Fibroblast of villous mesenchyme (primary cell): ENCODE measurements around the gene CYP46A1. TPM values are rescaled to one million over a fixed set of nuclear protein-coding genes. Genes with fewer than 3 reads are reported as not detected.

Experiments
- DNase-seq: peaks from one replicate; pipeline ENCODE4 v3.0.0-alpha.2; 2010; ENCODE audit warnings: low read depth
- H3K4me3 ChIP-seq: 2 replicates; pipeline ENCODE4 v1.5.1; 2011; ENCODE audit warnings: low read depth, mild to moderate bottlenecking, low read length
- total RNA-seq: library from RNA; depleted of rRNA; stranded (reverse); fragments of >200 nt; gene quantifications from 2 replicates; pipeline ENCODE4 v1.2.3, GENCODE V29; 2012
- TF ChIP-seq, protein P1 (sequence below): IDR thresholded peaks from 2 replicates; pipeline ENCODE4 v1.5.1; 2012; ENCODE audit warnings: low read depth, mild to moderate bottlenecking, low read length; ENCODE audit not compliant: insufficient read depth

The CYP46A1 gene
- total RNA-seq, 1 donor: under 0.01 TPM

DNA sequence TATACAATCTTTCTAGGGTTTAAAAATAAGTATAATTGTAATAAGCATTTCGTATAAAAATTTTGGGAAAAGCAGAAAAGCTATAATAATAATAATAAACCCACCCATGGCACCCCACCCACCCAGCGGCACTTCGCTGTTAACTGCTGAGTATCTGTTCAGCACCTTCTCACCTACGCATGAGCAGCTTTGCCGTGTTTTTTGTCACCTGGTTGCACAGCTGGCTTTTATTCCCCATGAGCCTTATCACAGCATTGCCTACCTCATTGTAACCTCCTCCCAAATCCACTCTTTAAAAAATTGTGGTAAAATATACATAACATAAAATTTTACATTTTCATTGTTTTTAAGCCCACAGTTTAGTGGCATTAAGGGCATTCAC, 34.7 kb downstream of the CYP46A1 start:
- DNase-seq: no peak
- no peak overlapping the region for H3K4me3 ChIP-seq
- TF ChIP-seq, protein P1, sequence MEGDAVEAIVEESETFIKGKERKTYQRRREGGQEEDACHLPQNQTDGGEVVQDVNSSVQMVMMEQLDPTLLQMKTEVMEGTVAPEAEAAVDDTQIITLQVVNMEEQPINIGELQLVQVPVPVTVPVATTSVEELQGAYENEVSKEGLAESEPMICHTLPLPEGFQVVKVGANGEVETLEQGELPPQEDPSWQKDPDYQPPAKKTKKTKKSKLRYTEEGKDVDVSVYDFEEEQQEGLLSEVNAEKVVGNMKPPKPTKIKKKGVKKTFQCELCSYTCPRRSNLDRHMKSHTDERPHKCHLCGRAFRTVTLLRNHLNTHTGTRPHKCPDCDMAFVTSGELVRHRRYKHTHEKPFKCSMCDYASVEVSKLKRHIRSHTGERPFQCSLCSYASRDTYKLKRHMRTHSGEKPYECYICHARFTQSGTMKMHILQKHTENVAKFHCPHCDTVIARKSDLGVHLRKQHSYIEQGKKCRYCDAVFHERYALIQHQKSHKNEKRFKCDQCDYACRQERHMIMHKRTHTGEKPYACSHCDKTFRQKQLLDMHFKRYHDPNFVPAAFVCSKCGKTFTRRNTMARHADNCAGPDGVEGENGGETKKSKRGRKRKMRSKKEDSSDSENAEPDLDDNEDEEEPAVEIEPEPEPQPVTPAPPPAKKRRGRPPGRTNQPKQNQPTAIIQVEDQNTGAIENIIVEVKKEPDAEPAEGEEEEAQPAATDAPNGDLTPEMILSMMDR: no peak

DNA sequence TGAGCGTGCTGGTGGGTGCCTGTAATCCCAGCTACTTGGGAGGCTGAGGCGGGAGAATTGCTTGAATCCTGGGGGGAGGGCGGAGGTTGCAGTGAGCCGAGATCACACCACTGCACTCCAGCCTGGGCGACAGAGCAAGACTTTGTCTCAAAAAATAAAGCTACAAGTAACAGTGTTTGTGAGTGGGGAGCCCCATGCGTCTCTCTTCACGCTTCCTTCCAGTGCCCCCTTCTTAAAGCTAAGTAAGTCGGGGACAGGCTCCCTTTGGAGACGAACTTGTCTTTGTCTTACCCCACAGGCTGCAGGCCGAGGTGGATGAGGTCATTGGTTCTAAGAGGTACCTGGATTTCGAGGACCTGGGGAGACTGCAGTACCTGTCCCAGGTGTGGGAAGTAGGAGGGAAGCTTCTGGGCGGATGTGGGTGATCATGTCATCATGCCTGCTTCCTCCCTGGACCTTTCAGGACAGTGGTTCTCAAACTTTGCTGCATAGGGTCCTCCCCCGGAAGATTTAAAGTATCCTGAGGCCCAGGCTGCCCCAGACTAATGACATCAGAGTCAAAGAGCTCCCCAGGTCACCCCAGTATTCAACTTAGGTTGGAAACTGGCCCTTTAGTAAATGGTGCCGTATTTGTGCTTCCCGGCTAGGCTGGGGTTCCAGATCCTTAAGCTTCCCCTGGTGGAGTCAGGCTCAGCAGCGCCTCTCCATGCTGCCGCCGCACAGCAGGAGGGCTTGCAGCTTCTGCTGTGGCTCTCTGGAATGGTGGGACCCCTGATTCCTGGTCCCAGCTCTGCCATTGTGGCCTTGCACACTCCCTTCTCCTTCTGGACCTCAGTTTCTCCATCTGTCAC, 37.1 kb downstream of the CYP46A1 start:
- no peak for DNase-seq
- H3K4me3 ChIP-seq: no peak overlapping the region
- TF ChIP-seq, protein P1: no peak

DNA sequence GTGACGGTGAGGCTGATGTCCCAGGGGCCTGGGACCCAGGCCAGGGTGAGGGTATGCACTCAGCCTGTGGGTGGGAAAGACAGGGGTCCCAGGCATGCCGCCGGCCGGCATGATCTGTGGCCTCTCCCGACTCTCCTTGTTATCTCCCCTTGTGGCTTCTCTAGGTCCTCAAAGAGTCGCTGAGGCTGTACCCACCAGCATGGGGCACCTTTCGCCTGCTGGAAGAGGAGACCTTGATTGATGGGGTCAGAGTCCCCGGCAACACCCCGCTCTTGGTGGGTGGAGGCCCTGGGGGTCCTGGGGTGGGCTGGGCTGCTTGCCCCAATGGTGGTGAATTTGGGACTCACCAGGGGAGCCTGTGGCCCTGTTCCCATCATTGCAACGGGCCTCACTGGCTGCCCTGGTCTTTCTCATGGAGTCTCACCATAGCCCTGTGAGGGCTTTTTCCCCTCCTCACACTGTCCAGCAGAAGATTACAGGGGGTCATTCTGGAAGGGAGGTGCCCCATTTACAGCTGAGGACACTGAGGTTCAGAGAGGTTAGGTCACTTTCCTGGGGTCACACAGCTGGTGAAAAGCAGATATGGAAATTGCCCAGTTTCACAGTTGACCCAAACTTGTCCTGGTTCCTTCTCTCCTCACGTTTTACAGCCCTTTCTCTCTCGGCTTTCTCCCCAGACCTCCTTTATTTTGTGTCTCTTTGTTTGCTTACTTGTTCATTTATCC, 37.9 kb downstream of the CYP46A1 start:
- TF ChIP-seq, protein P1: no peak
- no peak overlapping the region for H3K4me3 ChIP-seq

DNA sequence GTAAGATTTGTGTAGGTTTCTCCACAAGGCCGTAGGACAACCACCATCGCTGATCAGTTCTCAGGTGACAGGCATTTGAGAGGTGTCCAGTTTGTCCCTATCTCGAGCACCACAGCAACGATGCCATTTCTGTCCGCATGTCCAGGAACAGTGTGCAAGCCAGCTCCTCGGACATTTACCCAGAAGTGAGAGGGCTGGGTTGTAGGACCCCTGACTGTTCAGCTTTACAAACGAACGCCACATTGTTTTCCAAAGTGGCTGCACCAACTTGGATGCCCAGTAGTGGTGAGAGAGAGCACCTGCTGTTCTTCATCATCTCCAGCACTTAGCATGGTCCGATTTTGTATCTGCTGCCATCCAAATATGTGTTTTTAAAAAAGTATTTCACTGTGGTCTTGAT, 38.6 kb downstream of the CYP46A1 start:
- no peak overlapping the region for H3K4me3 ChIP-seq
- no peak for DNase-seq
- TF ChIP-seq, protein P1: no peak

More for the DNA sequence above, 37.9 kb downstream of the CYP46A1 start:
- DNase-seq: no peak

DNA sequence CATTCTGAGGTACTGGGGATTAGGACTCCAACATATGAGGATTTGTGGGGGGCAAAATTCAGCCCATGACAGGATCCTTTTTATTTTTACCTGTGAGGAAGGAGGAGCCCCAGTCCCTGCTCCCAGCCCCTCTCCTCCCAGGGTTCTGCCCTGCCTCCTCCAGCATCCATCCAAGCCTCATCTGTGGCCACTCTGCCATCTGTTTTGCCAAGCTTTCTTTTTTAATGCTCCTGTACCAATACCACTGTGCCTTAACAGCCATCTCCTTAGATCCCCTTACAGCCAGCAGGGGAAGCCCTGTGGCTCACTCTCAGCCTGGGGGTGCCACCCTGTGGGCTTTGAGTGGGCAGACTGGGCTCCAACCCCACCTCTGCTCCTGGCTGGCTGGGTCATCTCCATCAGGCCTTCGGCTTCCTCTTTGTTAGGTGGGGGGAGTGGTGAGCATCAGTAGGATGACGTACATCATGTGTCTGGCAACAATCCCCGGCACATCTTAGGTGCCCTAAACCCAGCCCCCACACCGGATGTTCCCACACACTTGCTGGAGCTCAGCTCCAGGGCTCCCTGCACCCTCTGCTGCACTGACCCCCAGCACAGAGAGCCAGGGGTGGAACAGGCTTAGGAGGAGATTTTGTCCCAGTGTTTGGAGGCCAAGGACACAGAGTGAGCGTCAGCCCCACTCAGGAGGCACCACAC, 40.2 kb downstream of the CYP46A1 start:
- TF ChIP-seq, protein P1: no peak
- DNase-seq: no peak
- H3K4me3 ChIP-seq: no peak overlapping the region

DNA sequence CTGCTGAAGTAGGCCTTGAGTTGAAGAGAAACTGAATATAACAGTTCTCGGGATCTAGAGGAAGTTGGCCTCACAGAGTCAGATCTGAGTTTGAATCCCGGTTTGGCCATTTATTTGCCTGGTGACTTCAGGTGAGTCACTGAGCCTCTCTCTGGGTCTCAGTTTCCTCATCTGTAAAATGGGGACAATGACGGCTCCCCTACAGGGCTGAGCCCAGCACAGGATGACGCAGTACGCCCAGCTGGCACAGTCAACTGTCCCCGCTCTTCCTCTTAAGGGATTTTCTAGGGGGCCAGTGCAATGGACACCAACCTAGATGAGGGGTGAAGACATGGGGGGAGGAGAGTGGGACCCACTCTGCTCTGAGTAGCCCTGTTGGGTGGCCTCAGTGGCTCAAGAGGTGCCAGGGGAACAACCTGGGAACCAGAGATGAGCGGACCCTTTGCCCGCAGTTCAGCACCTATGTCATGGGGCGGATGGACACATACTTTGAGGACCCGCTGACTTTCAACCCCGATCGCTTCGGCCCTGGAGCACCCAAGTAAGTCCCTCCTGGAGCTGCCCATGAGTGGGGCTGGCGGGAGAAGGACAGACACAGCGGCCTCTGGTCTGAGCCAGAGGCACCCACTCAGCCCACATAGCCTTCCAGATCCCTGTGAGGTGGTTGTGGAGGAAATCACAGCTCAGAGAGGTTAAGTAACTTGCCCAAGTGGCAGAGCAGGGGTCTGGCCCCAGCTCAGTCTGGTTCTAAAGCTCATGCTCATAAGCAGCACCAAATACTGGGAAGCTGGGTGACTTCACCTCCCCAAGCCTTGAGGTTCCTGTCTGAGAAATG, 41.1 kb downstream of the CYP46A1 start:
- no peak for DNase-seq
- no peak overlapping the region for H3K4me3 ChIP-seq
- TF ChIP-seq, protein P1: no peak
